HL-60 (cell line): Measurements from ENCODE around the gene LDB2.

Source experiments
- CTCF ChIP-seq: IDR thresholded peaks from one replicate; pipeline ENCODE4 v1.5.1; 2011; ENCODE audit warnings: low read length, control low read depth, inconsistent platforms; ENCODE audit not compliant: insufficient read depth
- POLR2AphosphoS5 ChIP-seq: IDR thresholded peaks from 2 replicates; pipeline ENCODE4 v1.6.1; 2012; ENCODE audit warnings: low read depth
- REST ChIP-seq: IDR thresholded peaks from 2 replicates; pipeline ENCODE4 v1.6.1; 2012; ENCODE audit warnings: low read depth; ENCODE audit not compliant: insufficient replicate concordance

GRCh38 chr4:16865897-16866283 is 32.6 kb downstream of the LDB2 start:
- no peak for TF ChIP-seq CTCF
- no peak for TF ChIP-seq POLR2AphosphoS5
- TF ChIP-seq REST, result no peak
